KMS-11 (cell line): ENCODE results near the gene GPA33.

Experiments
- H2AFZ ChIP-seq: fragments of 200-600 bp; sonication (generic); 2 replicates; pipeline ENCODE4 v1.6.1; 2016; ENCODE audit warnings: antibody characterized with exemption, mixed run types, low read depth
- H3K27ac ChIP-seq: fragments of 200-600 bp; sonication (generic); 2 replicates; pipeline ENCODE4 v1.6.1; 2016; ENCODE audit warnings: mild to moderate bottlenecking, mixed run types
- H3K27me3 ChIP-seq: fragments of 200-600 bp; sonication (generic); 2 replicates; pipeline ENCODE4 v1.6.1; 2017; ENCODE audit warnings: mild to moderate bottlenecking, low read depth, mixed run types, moderate library complexity; ENCODE audit not compliant: insufficient read depth
- H3K36me3 ChIP-seq: fragments of 200-600 bp; sonication (generic); 2 replicates; pipeline ENCODE4 v1.6.1; 2017; ENCODE audit warnings: mild to moderate bottlenecking, mixed run types; ENCODE audit not compliant: insufficient read depth
- H3K4me1 ChIP-seq: fragments of 200-600 bp; sonication (generic); 2 replicates; pipeline ENCODE4 v1.6.1; 2016; ENCODE audit warnings: mild to moderate bottlenecking, low read depth, mixed run types; ENCODE audit not compliant: poor library complexity, severe bottlenecking
- H3K4me2 ChIP-seq: fragments of 200-600 bp; sonication (generic); 2 replicates; pipeline ENCODE4 v1.7.0; 2016; ENCODE audit warnings: mild to moderate bottlenecking, mixed run types
- H3K4me3 ChIP-seq: fragments of 200-600 bp; sonication (generic); IDR thresholded peaks from 2 replicates; pipeline ENCODE4 v1.6.1; 2017; ENCODE audit warnings: low read depth, low read length, mixed read lengths; ENCODE audit not compliant: insufficient read depth
- H3K79me2 ChIP-seq: fragments of 200-600 bp; sonication (generic); 2 replicates; pipeline ENCODE4 v1.6.1; 2016; ENCODE audit warnings: low read depth, mixed run types; ENCODE audit not compliant: insufficient read depth
- H3K9ac ChIP-seq: fragments of 200-600 bp; sonication (generic); 2 replicates; pipeline ENCODE4 v1.6.1; 2016; ENCODE audit warnings: mild to moderate bottlenecking, mixed run types
- H4K20me1 ChIP-seq: fragments of 200-600 bp; sonication (generic); 2 replicates; pipeline ENCODE4 v1.6.1; 2016; ENCODE audit warnings: mild to moderate bottlenecking, mixed run types; ENCODE audit not compliant: insufficient read depth
- CTCF ChIP-seq: fragments of 200-600 bp; sonication (generic); conservative IDR thresholded peaks from 2 replicates; pipeline ENCODE4 v1.6.1; 2017; ENCODE audit warnings: low read depth, mild to moderate bottlenecking, antibody characterized with exemption, low read length, moderate library complexity, mixed read lengths

Gene GPA33

GRCh38 chr1:167090314-167090942 lies at the start of gene GPA33:
Gene GPA33 (minus strand): TSS chr1:167090377. CDS start chr1:167090287, 90 bp downstream.
- Histone ChIP-seq H3K27me3 (no peaks in the 10 kb centered on the region), H3K79me2 (no peaks in the 10 kb centered on the region), H3K36me3 (no peaks in the 10 kb centered on the region), H3K4me1 (no peaks in the 10 kb centered on the region), H3K4me2 (no peak within 1 kb of the TSS), H4K20me1 (no peaks in the 10 kb centered on the region), H3K9ac (no peak within 1 kb of the TSS), H3K4me3 (no peak within 1 kb of the TSS), H2AFZ (no peak within 1 kb of the TSS), H3K27ac (no peak within 1 kb of the TSS)
- no peak for TF ChIP-seq CTCF

- Histone ChIP-seq H3K36me3 (no peaks in the 10 kb centered on the region), H2AFZ (no peak overlapping the region), H3K27me3 (no peaks in the 10 kb centered on the region), H3K9ac (no peak overlapping the region), H3K4me3 (no peak overlapping the region), H3K4me1 (no peaks in the 10 kb centered on the region), H3K79me2 (no peaks in the 10 kb centered on the region), H3K4me2 (no peak overlapping the region), H4K20me1 (no peaks in the 10 kb centered on the region), H3K27ac (no peak overlapping the region)
- no peak for TF ChIP-seq CTCF
Observed at GRCh38 chr1:167138703-167139102, 48.5 kb upstream of the GPA33 start.

GRCh38 chr1:167137793-167138510 lies 47.8 kb upstream of the GPA33 start:
- H3K9ac ChIP-seq = no peak overlapping the region
- no peaks in the 10 kb centered on the region for H3K36me3 ChIP-seq
- no peaks in the 10 kb centered on the region for H3K27me3 ChIP-seq
- no peak overlapping the region for H3K27ac ChIP-seq
- H3K4me1 ChIP-seq = no peaks in the 10 kb centered on the region
- no peak for TF ChIP-seq CTCF
- no peaks in the 10 kb centered on the region for H3K79me2 ChIP-seq
- H3K4me3 ChIP-seq = no peak overlapping the region
- H4K20me1 ChIP-seq = no peaks in the 10 kb centered on the region
- no peak overlapping the region for H3K4me2 ChIP-seq
- H2AFZ ChIP-seq = no peak overlapping the region

GRCh38 chr1:167137332-167137781 lies 47.2 kb upstream of the GPA33 start:
- H4K20me1 ChIP-seq = no peaks in the 10 kb centered on the region
- no peak overlapping the region for H3K4me3 ChIP-seq
- H3K36me3 ChIP-seq = no peaks in the 10 kb centered on the region
- H2AFZ ChIP-seq = no peak overlapping the region
- H3K79me2 ChIP-seq = no peaks in the 10 kb centered on the region
- H3K27ac ChIP-seq = no peak overlapping the region
- H3K27me3 ChIP-seq = no peaks in the 10 kb centered on the region
- no peaks in the 10 kb centered on the region for H3K4me1 ChIP-seq
- H3K4me2 ChIP-seq = no peak overlapping the region
- no peak for TF ChIP-seq CTCF
- H3K9ac ChIP-seq = no peak overlapping the region
